Measurements from ENCODE around the gene PIM3.

DNA sequence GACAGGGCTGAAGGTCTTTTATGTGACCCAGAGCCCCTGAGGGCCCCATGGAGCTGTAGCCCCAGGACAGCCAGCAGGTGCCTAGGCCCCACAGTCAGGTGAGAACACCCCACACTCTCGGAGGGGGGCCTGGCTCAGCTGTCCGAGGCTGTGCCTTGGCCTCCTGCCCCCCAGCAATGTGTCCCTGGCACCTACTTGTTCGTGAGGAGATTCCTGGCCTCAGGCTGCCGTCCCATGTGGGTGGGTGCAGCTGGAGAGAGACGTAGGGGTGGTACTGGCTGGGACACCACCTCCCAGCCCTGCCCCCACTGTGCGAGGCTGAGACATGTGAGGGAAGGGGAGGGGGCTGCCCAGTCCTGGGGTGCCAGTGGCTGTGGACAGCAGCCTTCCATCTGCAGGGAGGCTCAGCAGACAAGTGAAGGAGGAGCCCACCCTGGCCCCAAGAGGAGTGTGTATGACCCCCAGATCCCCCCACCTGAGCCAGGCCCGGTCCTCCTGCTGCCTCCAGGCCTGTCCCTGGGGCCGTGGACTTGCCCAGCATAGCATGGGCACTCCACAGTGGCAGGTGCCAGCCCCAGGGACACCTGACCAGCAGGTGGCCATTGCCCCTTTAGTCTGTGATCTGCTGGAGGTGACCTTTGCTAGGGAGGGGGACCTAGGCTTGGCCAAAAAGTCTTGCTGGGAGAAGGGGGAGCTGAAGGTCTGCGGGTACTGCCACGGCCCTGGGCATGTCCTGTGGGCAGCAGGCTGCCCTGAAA is 35.0 kb downstream of the PIM3 start:
- TF ChIP-seq, protein P1, sequence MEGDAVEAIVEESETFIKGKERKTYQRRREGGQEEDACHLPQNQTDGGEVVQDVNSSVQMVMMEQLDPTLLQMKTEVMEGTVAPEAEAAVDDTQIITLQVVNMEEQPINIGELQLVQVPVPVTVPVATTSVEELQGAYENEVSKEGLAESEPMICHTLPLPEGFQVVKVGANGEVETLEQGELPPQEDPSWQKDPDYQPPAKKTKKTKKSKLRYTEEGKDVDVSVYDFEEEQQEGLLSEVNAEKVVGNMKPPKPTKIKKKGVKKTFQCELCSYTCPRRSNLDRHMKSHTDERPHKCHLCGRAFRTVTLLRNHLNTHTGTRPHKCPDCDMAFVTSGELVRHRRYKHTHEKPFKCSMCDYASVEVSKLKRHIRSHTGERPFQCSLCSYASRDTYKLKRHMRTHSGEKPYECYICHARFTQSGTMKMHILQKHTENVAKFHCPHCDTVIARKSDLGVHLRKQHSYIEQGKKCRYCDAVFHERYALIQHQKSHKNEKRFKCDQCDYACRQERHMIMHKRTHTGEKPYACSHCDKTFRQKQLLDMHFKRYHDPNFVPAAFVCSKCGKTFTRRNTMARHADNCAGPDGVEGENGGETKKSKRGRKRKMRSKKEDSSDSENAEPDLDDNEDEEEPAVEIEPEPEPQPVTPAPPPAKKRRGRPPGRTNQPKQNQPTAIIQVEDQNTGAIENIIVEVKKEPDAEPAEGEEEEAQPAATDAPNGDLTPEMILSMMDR (IDR thresholded peaks at IDR 0.05), result no peak
- TF ChIP-seq EP300 (IDR thresholded peaks at IDR 0.05), result no peak
- TF ChIP-seq POLR2AphosphoS5 (IDR thresholded peaks at IDR 0.05), result no peak

Measured in suprapubic skin (tissue), 4 donors.